ENCODE measurements around the gene CLECL1.

DNA sequence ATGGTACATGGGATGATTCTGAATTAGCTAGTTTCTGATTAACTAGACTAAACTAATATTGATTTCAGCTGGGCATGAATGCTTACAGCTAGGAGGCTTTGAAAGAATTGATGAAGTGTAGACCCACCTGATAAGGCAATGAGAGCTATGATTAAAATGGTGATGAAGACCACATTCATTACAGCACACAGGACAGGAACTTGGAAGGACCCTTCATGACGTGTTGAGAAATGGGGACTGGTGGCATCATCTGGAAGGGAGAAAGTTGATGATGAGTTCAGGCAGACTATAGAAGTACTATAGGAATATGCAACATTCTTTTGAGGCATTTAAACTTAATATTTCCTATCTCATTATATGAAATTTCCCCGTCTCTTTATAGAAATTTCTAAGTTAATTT is 23.3 kb upstream of the CLECL1 start:
- TF ChIP-seq, protein P1, sequence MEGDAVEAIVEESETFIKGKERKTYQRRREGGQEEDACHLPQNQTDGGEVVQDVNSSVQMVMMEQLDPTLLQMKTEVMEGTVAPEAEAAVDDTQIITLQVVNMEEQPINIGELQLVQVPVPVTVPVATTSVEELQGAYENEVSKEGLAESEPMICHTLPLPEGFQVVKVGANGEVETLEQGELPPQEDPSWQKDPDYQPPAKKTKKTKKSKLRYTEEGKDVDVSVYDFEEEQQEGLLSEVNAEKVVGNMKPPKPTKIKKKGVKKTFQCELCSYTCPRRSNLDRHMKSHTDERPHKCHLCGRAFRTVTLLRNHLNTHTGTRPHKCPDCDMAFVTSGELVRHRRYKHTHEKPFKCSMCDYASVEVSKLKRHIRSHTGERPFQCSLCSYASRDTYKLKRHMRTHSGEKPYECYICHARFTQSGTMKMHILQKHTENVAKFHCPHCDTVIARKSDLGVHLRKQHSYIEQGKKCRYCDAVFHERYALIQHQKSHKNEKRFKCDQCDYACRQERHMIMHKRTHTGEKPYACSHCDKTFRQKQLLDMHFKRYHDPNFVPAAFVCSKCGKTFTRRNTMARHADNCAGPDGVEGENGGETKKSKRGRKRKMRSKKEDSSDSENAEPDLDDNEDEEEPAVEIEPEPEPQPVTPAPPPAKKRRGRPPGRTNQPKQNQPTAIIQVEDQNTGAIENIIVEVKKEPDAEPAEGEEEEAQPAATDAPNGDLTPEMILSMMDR (IDR thresholded peaks at IDR 0.05; ENCODE audit: low read depth, low read length, missing input control): no peak
- TF ChIP-seq RXRA (IDR thresholded peaks at IDR 0.05): no peak

Measured in liver (tissue), 3 donors.